ENCODE measurements around the gene NDUFA11.

The NDUFA11 gene

DNA sequence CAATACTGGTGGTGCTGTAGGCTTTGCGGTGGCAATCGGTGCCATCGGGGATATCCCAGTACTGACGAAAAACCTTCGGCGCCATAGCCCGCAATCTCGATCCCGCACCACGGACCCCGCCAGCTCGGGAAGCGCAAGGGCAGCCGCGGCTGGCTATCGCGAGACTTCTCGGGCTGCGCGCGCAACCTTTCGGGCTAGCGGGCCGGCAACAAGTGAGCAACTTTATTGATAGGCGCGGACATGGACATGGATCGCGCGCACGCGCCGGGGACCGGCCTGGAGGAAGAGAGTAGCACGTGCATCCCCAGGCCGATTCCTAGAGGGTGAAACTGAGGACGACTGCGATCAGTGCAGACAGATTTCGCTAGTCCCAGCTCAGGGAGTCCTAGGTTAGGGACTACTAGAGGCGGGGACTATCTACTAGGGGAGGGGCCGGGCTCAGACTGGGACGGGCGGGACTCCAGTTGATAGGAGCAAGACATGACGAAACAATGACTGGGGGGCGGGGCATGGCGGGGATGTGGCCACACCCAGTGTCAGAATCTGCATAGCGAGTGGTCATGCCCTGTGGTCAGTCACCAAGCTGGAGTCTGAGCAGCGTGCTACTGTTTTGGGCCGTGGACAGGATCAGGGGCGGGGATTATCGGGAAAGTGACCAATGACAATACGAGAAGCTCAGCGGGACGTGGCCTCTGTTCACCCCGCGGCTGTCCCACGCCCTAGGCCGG lies at the start of gene NDUFA11:
TSS of gene NDUFA11 (minus strand) at position 167 of the 728 bp plus-strand sequence. CDS start at position 85, 82 bp downstream.
- peak; percentile 93 to 94 for DNase-seq (ENCODE audit: low read depth in 2 of 2)

- DNase-seq (ENCODE audit: low read depth in 2 of 2) = peak; percentile 49 to 56
Observed at GRCh38 chr19:5953030-5953589, 49.5 kb upstream of the NDUFA11 start.

DNA sequence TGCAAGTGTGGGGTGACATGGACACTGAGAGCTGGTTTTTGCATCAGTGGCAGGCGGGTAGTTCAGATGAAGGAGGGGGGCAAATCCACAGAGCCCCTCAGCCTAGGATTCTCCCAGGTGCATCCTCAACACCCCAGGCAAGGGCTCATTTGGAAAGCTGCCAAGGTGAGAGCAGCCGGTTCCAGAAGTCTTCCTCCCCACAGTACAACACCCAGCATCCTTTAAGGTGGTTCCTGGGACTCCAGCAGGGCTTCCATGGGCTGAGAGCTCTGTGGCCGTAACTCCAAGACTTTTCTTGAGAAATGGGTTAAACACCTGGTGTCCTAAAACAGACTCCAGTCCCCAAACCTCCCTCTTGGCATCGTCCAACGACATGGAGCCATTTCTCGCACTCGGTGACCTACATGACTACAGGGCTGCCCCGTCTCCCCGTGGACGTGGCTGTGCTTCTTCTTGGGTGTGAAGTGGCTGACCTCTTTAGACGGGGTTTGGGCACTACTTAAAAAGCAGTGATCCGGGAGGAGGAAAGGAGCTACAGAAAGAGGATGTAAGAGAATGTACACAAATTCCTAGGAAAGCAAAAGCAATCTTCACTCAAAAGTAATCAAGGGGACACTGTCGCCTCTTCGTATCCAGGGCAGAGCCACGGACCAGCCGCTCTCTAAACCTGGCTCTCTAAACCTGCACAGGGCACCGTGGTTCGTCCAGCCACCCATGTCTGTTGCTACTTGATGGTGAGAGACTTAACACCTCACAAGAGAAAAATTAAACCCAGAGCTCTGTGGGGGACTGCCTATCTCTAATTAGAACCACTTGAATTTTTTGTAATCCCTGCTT lies 48.8 kb upstream of the NDUFA11 start:
- no peak for DNase-seq (ENCODE audit: low read depth in 2 of 2)

GRCh38 chr19:5951338-5951861 lies 47.8 kb upstream of the NDUFA11 start:
- DNase-seq (ENCODE audit: low read depth in 2 of 2) = no peak

GRCh38 chr19:5950741-5951140 lies 47.2 kb upstream of the NDUFA11 start:
- no peak for DNase-seq (ENCODE audit: low read depth in 2 of 2)

GRCh38 chr19:5949792-5950305 lies 46.3 kb upstream of the NDUFA11 start:
- no peak for DNase-seq (ENCODE audit: low read depth in 2 of 2)

DNA sequence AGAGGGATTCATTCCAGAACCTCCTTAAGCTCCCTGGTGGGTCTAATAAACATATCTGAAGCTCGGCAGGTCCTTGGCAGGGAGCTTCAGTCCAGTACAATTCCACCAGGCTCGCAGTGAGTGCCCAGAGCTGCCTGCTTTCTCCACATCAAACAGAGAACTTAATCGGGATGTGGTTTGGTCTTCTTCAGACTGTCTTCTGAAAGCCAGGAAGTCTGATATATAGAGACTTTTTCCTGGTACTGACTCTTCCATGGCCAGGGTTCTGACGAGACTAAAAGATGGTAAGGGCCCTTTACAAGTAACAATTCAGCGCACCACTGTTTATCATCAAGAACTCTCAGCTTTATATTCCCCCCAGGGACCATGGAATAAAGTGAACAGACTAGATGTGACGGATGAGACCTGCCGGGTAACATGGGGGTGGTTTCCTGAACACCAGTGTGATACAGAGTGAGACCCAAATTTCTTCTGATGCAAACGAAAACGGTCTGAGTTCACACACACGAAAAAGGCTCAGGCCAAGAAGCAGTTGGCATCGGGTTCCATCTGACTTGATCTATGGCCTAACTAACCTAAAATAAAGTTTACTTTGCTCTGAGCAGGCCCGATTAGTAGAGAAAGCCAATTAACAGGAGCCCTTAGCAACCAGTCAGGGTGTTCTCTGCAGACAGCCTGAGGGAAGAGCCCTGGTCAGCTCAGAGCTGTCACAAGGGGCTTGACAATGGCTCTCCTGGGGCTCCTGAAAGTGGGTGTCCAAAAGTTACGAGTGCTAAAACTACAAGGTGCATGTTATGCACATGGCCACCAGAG lies 45.4 kb upstream of the NDUFA11 start:
- DNase-seq (ENCODE audit: low read depth in 2 of 2) = no peak

GRCh38 chr19:5947435-5947834 lies 43.8 kb upstream of the NDUFA11 start:
- DNase-seq (ENCODE audit: low read depth in 2 of 2) = no peak

DNA sequence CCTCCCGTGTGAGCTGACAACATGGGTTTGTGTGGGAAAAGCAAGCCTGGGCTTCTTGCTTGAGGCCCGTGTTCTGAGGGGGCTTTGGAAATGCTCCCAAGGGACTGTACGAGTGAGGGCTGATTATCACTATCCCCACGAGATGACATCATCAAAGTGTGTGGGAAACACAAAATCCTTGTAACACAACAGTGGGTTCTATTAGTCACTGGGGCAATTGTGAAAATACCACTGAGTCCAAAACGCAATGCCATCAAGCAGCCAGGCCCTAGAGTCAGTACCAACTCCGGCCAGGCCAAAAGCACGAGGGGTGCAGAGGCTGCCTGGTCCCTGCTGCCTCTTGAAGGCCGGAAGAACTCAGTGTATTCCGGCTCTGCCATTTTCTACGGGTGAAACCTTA lies 40.0 kb upstream of the NDUFA11 start:
- DNase-seq (ENCODE audit: low read depth in 2 of 2) = no peak

DNA sequence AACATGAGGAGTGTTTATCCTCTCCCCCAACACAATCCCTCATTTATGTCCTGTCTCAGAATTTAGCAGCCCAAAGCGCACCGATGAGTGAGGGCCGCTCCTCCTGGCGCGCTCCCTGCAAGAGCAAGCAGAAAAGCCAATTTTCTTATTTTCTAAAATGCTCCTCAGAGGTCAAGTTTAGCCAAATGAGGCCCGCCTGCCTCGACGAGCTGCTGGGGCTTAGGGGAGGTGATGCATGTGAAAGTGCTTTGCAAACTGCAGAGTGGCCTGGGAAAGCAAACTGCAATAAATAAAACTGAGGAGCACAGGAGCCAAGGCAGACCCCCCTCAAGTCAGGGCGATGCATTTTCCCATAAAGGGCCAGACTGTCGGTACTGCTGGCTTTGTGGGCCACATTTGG lies 39.5 kb upstream of the NDUFA11 start:
- DNase-seq (ENCODE audit: low read depth in 2 of 2) = no peak

DNA sequence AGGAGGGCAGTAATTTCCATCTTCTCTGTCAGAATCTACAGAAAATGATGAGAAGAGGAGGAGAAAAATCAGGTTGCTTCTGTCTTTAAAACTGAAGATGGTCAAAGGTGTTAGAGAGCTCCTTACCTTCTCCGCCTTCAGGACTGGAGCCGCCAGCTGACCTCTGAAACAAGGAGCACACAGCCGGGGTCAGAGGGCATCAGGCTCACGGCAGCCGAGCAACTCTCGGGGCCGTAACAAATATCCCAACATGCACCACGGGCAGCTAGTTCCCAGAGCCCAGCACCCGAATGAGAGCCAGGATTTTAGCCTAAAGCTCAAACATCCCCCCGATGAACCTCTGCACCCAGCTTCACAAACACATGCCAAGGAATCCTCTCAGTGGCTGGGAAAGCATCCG lies 38.1 kb upstream of the NDUFA11 start:
- no peak for DNase-seq (ENCODE audit: low read depth in 2 of 2)

DNA sequence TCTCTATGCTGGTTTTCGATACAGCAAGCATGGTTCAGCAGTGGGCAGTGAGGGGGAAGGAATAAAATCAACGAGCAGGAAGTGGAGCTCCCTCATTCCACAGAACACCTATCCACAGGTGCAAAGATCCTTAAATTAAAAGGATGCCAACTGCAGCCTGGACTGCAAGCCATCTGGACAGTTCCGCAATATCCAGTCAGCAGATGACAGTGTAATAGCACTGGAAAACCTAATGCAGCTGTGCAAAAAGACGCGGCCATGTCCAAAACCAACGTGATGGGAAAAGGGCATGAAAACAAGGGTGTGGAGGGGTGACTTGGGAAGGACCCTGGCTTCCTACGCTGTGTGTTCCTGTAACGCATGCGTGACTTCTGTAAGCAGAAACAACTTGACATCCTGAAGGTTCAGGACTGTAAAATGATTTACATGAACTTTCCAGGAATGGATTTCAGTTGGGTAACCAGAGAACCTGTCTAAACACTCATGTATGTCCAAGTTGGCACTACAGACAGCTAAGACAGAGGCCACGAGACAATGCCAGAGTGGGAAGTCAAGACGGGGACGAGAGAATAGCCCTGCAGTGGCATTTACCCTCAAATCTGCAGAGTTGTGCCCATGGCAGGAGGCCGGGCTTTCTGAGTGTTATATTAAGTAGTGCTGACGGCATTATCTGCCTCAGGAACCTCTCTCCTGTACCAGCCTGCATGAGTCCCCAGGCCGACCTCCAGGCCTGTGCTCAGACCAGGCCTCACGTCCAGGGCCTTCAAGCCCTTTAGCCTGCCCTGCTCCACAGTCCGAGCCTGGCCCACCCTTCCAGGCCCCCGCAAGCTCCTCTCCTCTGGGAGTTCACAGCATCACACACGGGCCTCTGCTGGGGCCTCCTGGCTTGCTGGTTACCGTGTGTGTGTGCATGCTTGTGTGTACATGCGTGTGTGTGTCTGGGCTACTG lies 36.9 kb upstream of the NDUFA11 start:
- DNase-seq (ENCODE audit: low read depth in 2 of 2) = no peak

- no peak for DNase-seq (ENCODE audit: low read depth in 2 of 2)
Observed at GRCh38 chr19:5937550-5937949, 34.0 kb upstream of the NDUFA11 start.

DNA sequence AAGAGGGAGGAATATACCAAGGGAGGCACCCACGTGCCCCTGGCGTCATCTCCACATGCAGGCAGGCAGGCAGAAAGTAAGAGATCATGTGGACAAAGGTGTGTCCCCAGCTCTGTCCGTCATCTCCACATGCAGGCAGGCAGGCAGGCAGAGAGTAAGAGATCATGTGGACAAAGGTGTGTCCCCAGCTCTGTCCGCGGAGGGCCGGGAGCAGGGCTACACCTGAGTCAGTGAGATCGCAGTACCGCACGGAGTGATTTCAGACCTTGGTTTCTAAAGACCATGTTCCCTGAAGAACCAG lies 32.7 kb upstream of the NDUFA11 start:
- no peak for DNase-seq (ENCODE audit: low read depth in 2 of 2)

GRCh38 chr19:5935473-5936291 lies 32.1 kb upstream of the NDUFA11 start:
- DNase-seq (ENCODE audit: low read depth in 2 of 2) = no peak

DNA sequence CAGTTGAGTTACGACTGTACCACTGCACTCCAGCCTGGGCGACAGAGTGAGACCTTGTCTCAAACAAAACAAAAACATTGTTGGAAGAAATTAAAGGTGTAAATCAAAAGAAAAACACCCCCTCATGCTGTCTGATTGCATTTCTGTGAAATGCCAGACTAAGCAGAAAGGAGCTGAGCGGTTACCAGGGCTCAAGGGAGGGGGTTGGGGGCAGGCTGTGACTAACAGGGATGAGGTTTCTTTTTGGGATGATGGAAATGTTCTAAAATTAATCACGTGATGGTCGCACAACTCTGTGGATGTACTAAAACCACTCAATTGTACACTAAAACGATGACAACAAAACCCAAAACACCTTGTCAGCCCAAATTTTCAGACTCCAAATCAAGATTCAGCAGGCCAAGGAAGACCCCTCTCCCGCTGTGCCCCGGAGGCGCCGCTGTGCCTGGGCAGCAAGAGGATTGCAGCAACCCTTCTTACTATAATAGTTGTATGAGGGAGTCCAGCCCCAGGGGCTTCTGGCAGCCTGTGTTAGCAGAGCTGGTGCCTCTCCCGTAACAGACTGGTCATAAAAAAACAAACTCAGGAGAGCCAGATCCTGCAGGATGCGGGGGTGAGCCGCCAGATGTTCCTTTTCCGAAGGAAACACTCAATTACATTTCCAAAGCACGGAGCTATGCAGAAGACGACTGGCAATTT lies 31.3 kb upstream of the NDUFA11 start:
- peak in 1 of 2 experiments; percentile 29 for DNase-seq (ENCODE audit: low read depth in 2 of 2)

GRCh38 chr19:5934069-5934401 lies 30.4 kb upstream of the NDUFA11 start:
- DNase-seq (ENCODE audit: low read depth in 2 of 2) = no peak

DNA sequence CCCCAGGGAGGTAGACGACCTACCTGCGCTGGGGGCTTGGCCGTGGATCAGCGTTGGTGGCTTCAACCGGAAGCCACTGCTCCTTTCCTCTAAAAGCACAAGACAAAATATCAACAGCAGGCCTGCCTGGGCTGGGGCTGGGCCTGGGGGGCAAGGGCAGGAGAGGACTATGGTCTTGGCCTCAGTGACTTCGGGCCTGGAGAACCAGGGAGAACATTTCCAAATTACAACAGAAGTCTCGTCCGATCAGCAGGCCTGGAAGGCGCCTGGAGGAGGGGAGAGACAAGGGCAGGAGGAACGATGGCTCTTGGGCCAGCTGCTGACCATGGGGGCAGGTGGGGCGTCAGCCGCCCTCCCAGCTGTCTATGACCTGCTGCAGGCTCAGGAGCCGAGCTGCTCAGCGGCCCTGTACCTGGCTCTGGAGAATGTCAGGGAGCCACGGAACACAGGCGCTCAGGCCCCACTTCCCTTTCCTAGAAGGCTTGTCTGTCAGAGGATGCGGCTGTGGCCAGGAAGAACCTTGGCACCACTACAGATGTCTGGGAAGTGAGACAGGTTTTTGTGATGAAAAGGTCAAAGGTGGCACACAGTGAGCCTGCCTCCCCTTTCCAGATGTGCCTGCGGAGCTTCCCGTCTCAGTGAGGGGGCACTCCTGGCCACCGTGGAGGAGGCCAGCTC lies 29.9 kb upstream of the NDUFA11 start:
- no peak for DNase-seq (ENCODE audit: low read depth in 2 of 2)
